OCI-LY1 (cell line): ENCODE measurements around the gene ATXN1.
"Not testable (repeated sequence)": the region's sequence is repeated elsewhere in the genome, so short reads cannot be mapped to it uniquely, and the experiment has no call there.

Experiments used
- H2AFZ ChIP-seq: fragments of 200-600 bp; sonication (generic), shearing (Covaris generic); 2 replicates; pipeline ENCODE4 v1.6.0; 2014; ENCODE audit warnings: antibody characterized with exemption, mild to moderate bottlenecking, low read length
- H3F3A ChIP-seq: fragments of 200-600 bp; sonication (generic), shearing (Covaris generic); 2 replicates; pipeline ENCODE4 v1.6.0; 2014; ENCODE audit warnings: mild to moderate bottlenecking, antibody characterized with exemption, low read length, moderate library complexity; ENCODE audit not compliant: insufficient read depth
- H3K27ac ChIP-seq: fragments of 200-600 bp; sonication (generic); 2 replicates; pipeline ENCODE4 v1.5.1; 2014; ENCODE audit warnings: low read length, mixed run types, mild to moderate bottlenecking, low read depth; ENCODE audit not compliant: poor library complexity, severe bottlenecking
- H3K27me3 ChIP-seq: fragments of 200-600 bp; sonication (generic); 2 replicates; pipeline ENCODE4 v1.6.0; 2014; ENCODE audit warnings: antibody characterized with exemption, mild to moderate bottlenecking, low read length, moderate library complexity; ENCODE audit not compliant: insufficient read depth
- H3K36me3 ChIP-seq: fragments of 200-600 bp; sonication (generic); 2 replicates; pipeline ENCODE4 v1.6.1; 2014; ENCODE audit warnings: mild to moderate bottlenecking, antibody characterized with exemption, low read length, moderate library complexity, mixed read lengths; ENCODE audit not compliant: insufficient read depth
- H3K4me1 ChIP-seq: fragments of 200-600 bp; sonication (generic); 2 replicates; pipeline ENCODE4 v1.5.1; 2014; ENCODE audit warnings: mild to moderate bottlenecking, low read length, moderate library complexity; ENCODE audit not compliant: insufficient read depth, severe bottlenecking
- H3K4me2 ChIP-seq: fragments of 200-600 bp; sonication (generic), shearing (Covaris generic); 2 replicates; pipeline ENCODE4 v1.6.1; 2014; ENCODE audit warnings: low read length
- H3K4me3 ChIP-seq: fragments of 200-600 bp; sonication (generic); 2 replicates; pipeline ENCODE4 v1.5.1; 2014; ENCODE audit warnings: low read length, low read depth, mild to moderate bottlenecking, mixed read lengths; ENCODE audit not compliant: poor library complexity, severe bottlenecking
- H3K79me2 ChIP-seq: fragments of 200-600 bp; shearing (Covaris generic); 2 replicates; pipeline ENCODE4 v1.6.1; 2016; ENCODE audit warnings: mixed run types, low read length, mixed read lengths; ENCODE audit not compliant: insufficient read depth
- H3K9ac ChIP-seq: fragments of 200-600 bp; sonication (generic), shearing (Covaris generic); 2 replicates; pipeline ENCODE4 v1.6.1; 2014; ENCODE audit warnings: mild to moderate bottlenecking, low read length, mixed read lengths
- H3K9me2 ChIP-seq: fragments of 200-600 bp; sonication (generic), shearing (Covaris generic); 2 replicates; pipeline ENCODE4 v1.6.1; 2014; ENCODE audit warnings: low read depth, mild to moderate bottlenecking, low read length, mixed read lengths
- H3K9me3 ChIP-seq: fragments of 200-600 bp; shearing (Covaris generic); 2 replicates; pipeline ENCODE4 v1.6.1; 2014; ENCODE audit warnings: low read length, mixed read lengths
- H4K20me1 ChIP-seq: fragments of 200-600 bp; sonication (generic), shearing (Covaris generic); 2 replicates; pipeline ENCODE4 v1.6.0; 2016; ENCODE audit warnings: mild to moderate bottlenecking, low read length; ENCODE audit not compliant: insufficient read depth
- CTCF ChIP-seq: fragments of 200-600 bp; sonication (generic), shearing (Covaris generic); IDR thresholded peaks from 2 replicates; pipeline ENCODE4 v1.5.1; 2017; ENCODE audit warnings: mild to moderate bottlenecking, antibody characterized with exemption, low read length, moderate library complexity, mixed read lengths
- EZH2 ChIP-seq: fragments of 200-600 bp; sonication (generic), shearing (Covaris generic); IDR thresholded peaks from 2 replicates; pipeline ENCODE4 v1.8.0; 2017; ENCODE audit warnings: borderline replicate concordance, mixed run types, mild to moderate bottlenecking, antibody characterized with exemption, low read length, moderate library complexity, mixed read lengths

ATXN1 gene

GRCh38 chr6:16386057-16386456 lies 375.2 kb downstream of the ATXN1 start:
- Histone ChIP-seq H3K9me2 (no peaks in the 10 kb centered on the region), H3K36me3 (no peaks in the 10 kb centered on the region), H3K4me3 (no peak overlapping the region), H3K27ac (no peak overlapping the region), H3K9me3 (no peaks in the 10 kb centered on the region), H2AFZ (no peak overlapping the region), H3K4me2 (no peak overlapping the region), H4K20me1 (no peaks in the 10 kb centered on the region), H3K27me3 (no peaks in the 10 kb centered on the region), H3K9ac (no peak overlapping the region), H3F3A (no peaks in the 10 kb centered on the region), H3K79me2 (no peaks in the 10 kb centered on the region), H3K4me1 (no peaks in the 10 kb centered on the region)
- TF ChIP-seq CTCF, result no peak
- TF ChIP-seq EZH2, result no peak

GRCh38 chr6:16383607-16384206 lies 377.6 kb downstream of the ATXN1 start:
- no peak overlapping the region for H3K4me3 ChIP-seq
- TF ChIP-seq CTCF (no peak), EZH2 (no peak)

GRCh38 chr6:16381968-16382367 lies 379.3 kb downstream of the ATXN1 start:
- H3K9me3 ChIP-seq, H3F3A ChIP-seq, H3K9ac ChIP-seq, H2AFZ ChIP-seq, H3K27ac ChIP-seq, H3K79me2 ChIP-seq, H3K4me2 ChIP-seq, H3K27me3 ChIP-seq, H3K4me1 ChIP-seq, H3K36me3 ChIP-seq, H3K9me2 ChIP-seq, H3K4me3 ChIP-seq, H4K20me1 ChIP-seq: not testable (repeated sequence)

More at GRCh38 chr6:16383607-16384206, 377.6 kb downstream of the ATXN1 start:
- H3K27ac ChIP-seq, result no peak overlapping the region
- no peaks in the 10 kb centered on the region for H3K27me3 ChIP-seq
- no peaks in the 10 kb centered on the region for H3K79me2 ChIP-seq
- H3K36me3 ChIP-seq, result no peaks in the 10 kb centered on the region
- H3K4me2 ChIP-seq, result no peak overlapping the region
- no peaks in the 10 kb centered on the region for H4K20me1 ChIP-seq
- no peaks in the 10 kb centered on the region for H3K9me2 ChIP-seq
- no peak overlapping the region for H3K9ac ChIP-seq
- no peaks in the 10 kb centered on the region for H3K4me1 ChIP-seq
- H2AFZ ChIP-seq, result no peak overlapping the region
- no peaks in the 10 kb centered on the region for H3F3A ChIP-seq
- H3K9me3 ChIP-seq, result no peaks in the 10 kb centered on the region

GRCh38 chr6:16380220-16380809 lies 380.9 kb downstream of the ATXN1 start:
- H3K4me2 ChIP-seq, result no peak overlapping the region
- no peak overlapping the region for H3K27ac ChIP-seq
- H4K20me1 ChIP-seq, result no peaks in the 10 kb centered on the region
- H3K79me2 ChIP-seq, result no peaks in the 10 kb centered on the region
- H3K36me3 ChIP-seq, result no peaks in the 10 kb centered on the region
- no peaks in the 10 kb centered on the region for H3K9me3 ChIP-seq
- no peak overlapping the region for H2AFZ ChIP-seq
- no peaks in the 10 kb centered on the region for H3F3A ChIP-seq
- TF ChIP-seq CTCF (no peak), EZH2 (no peak)
- no peak overlapping the region for H3K4me3 ChIP-seq
- H3K27me3 ChIP-seq, result no peaks in the 10 kb centered on the region
- no peaks in the 10 kb centered on the region for H3K4me1 ChIP-seq
- H3K9me2 ChIP-seq, result no peaks in the 10 kb centered on the region
- H3K9ac ChIP-seq, result no peak overlapping the region

- H3K27ac ChIP-seq, H3K79me2 ChIP-seq, H3F3A ChIP-seq, H3K4me1 ChIP-seq, H2AFZ ChIP-seq, H3K4me2 ChIP-seq, H3K4me3 ChIP-seq, H3K9ac ChIP-seq, H3K27me3 ChIP-seq, H3K9me2 ChIP-seq, H3K36me3 ChIP-seq, H3K9me3 ChIP-seq, H4K20me1 ChIP-seq: not testable (repeated sequence)
Measured at GRCh38 chr6:16378360-16378759, 382.9 kb downstream of the ATXN1 start.
